Activated T-cell treated with anti-CD3 and anti-CD28 coated beads, Interleukin-2, amount 50 U/mL, for 72 hours (primary cell): ENCODE data around the gene STXBP5. TPM values are rescaled to one million over a fixed set of nuclear protein-coding genes. Genes with fewer than 3 reads are reported as not detected.

ENCODE experiments used
- ATAC-seq, 2 donors: fragments of 150-1000 bp; cut with Tn5 transposase; replicated peaks in 1 of 2; 2 replicates each; pipeline ENCODE4 v1.10.0; 2021; ENCODE audit warnings: moderate library complexity in 2 of 2, mild to moderate bottlenecking in 1 of 2
- DNase-seq, 2 donors: peaks; one replicate each; pipeline ENCODE4 v3.0.0; 2021 to 2022; ENCODE audit warnings: mixed read lengths in 1 of 2
- H3K27ac Mint-ChIP-seq: one replicate; pipeline ENCODE4 v1.8.0; 2022; ENCODE audit warnings: mild to moderate bottlenecking, moderate library complexity, mixed read lengths
- H3K27me3 Mint-ChIP-seq: one replicate; pipeline ENCODE4 v1.8.0; 2022; ENCODE audit warnings: low read depth, mixed read lengths
- H3K36me3 Mint-ChIP-seq, 2 donors: one replicate each; pipeline ENCODE4 v1.8.0; 2022; ENCODE audit warnings: mixed read lengths in 2 of 2, mild to moderate bottlenecking in 1 of 2; ENCODE audit not compliant: insufficient read depth in 2 of 2
- H3K4me1 Mint-ChIP-seq: one replicate; pipeline ENCODE4 v1.8.0; 2022; ENCODE audit warnings: low read depth, mixed read lengths
- H3K4me3 Mint-ChIP-seq, 2 donors: one replicate each; pipeline ENCODE4 v1.8.0; 2022; ENCODE audit warnings: mild to moderate bottlenecking in 2 of 2, mixed read lengths in 2 of 2, moderate library complexity in 2 of 2
- H3K9me3 Mint-ChIP-seq, 2 donors: one replicate each; pipeline ENCODE4 v1.8.0; 2022; ENCODE audit warnings: mixed read lengths in 2 of 2
- total RNA-seq, 2 donors: library from RNA; stranded (reverse); gene quantifications; one replicate each; pipeline ENCODE4 v1.2.3, GENCODE V29; 2022

STXBP5 gene
- total RNA-seq, 2 donors from 2014 or later = 22.1 to 28.7 TPM

DNA sequence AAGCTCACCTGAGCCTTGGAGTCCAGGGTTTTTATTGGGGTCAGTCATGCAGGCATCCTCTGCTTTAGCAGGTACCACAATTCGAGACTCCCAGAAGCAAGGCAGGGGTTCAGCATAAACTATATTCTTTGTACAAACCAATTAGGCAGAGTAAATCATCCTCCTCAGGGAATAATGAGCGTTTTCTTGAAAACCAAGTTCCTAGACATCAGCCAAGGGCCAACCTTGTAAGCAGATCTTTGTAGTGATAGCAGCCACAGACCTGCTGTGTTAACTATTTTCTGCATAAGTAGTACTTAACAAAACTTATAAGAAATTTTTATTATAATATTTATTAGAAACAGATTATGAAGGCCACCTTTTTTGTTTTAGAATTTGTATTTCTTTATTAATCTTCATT, 74.7 kb downstream of the STXBP5 start:
- peak overlapping the region in 1 of 2 donors; percentile 45 for H3K4me3 Mint-ChIP-seq
- ATAC-seq = no peak
- peaks cover 34% of the 10 kb centered on the region for H3K4me1 Mint-ChIP-seq
- H3K36me3 Mint-ChIP-seq = peaks cover 18 to 22% of the 10 kb centered on the region in 2 donors
- H3K9me3 Mint-ChIP-seq = peaks cover 0 to 1% of the 10 kb centered on the region in 2 donors
- no peak for DNase-seq
- no peaks in the 10 kb centered on the region for H3K27me3 Mint-ChIP-seq
- peak overlapping the region; percentile 84 for H3K27ac Mint-ChIP-seq

DNA sequence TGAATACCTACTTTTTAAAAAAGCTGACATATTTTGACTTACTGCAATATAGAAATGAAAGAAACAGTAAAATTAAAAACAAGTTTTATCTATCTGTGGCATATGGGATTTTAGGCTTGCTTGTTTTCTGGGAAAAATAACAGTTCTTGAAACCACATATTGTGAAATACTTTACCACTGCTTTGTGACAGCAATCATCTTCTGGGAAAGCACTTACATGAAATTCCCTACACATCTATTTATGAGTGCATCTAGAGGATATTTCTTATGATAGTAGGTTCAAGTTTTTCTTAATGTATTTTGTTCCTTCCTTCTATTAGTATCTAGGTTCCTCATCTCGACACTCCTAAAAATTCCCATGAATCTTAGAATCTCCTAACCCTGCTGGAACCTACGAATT, 75.2 kb downstream of the STXBP5 start:
- Mint-ChIP-seq H3K4me3 (peak overlapping the region; percentile 15 to 79), H3K27ac (peak overlapping the region; percentile 95), H3K9me3 (peaks cover 0 to 1% of the 10 kb centered on the region in 2 donors), H3K27me3 (no peaks in the 10 kb centered on the region), H3K4me1 (peaks cover 37% of the 10 kb centered on the region), H3K36me3 (peaks cover 18 to 22% of the 10 kb centered on the region in 2 donors)
- DNase-seq (no peak), ATAC-seq (no peak)

DNA sequence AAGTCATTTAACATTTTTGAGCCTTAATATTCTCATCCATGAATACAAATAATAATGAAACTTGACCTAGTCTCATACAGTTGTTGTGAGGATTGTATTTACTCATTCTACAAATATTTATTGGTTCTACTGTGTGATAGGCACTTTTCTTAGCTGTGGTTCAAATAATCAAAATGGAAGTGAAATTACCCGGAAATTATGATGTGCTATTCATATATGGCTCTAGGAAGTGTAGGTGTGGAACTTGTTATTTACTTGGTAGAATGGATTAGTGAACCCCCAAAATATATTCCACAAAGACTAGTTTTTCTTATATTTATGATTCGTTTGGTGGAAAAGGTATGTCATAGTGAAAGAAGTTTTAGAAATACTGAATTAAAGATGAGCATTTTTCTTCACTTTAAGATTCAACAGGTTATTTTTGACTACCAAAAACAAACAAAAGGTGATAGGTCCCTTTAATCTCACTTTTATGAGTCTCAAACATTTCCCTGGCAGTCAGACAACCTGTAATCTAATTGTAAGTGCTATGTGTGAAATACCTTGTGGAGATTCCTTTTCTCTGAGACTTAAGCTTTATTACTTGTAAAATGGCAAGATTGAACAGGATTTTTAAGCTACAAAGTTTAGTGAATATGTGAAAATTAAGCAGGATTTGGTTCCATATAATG, 77.8 kb downstream of the STXBP5 start:
- Mint-ChIP-seq H3K27ac (peak overlapping the region; percentile 98), H3K4me3 (peak overlapping the region; percentile 58 to 67), H3K27me3 (no peaks in the 10 kb centered on the region), H3K4me1 (peaks cover 47% of the 10 kb centered on the region), H3K36me3 (peaks cover 14 to 18% of the 10 kb centered on the region in 2 donors), H3K9me3 (peaks cover 0 to 1% of the 10 kb centered on the region in 2 donors)
- no peak for DNase-seq
- peak; percentile 78 to 79 for ATAC-seq

DNA sequence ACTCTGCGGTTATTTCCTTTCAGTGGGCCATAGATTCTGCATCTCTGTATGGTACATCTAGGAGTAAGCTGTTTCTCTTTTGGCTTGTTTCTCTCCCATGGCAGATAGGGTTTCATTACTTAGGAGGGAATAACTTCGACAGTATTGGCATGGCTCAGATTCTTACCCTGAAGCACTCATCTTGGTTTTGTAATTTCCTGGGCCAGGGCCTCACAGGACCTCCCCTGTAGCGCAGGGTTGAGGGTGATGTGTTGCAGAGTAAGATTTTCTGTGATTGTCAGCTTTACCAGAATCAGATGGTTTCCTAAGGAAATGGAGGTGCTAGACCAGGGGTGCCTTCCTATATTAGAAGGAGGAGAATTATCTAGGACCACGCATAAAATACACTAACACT, 78.3 kb downstream of the STXBP5 start:
- peaks cover 47% of the 10 kb centered on the region for H3K4me1 Mint-ChIP-seq

DNA sequence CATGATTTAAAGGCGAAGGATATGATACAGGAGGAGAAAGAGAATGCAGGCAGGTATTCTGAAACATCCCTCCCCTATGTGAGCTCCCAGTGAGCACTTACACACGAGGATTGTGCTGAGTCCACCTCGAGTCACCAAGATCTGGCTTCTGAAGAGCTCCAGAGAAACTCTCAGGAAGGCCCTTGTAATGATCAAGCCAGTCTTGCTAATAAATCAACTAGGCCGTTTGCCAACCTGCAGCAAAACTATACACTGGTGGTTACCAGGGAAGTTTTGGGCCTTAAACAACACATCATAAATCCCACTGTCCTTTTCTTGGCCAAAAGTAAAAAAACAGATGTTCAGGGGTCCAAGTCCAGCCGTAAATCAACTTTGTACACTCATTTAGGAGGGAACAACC, 79.2 kb downstream of the STXBP5 start:
- H3K27me3 Mint-ChIP-seq = no peaks in the 10 kb centered on the region
- H3K4me1 Mint-ChIP-seq = peaks cover 47% of the 10 kb centered on the region
- H3K36me3 Mint-ChIP-seq = peaks cover 12 to 15% of the 10 kb centered on the region in 2 donors
- H3K4me3 Mint-ChIP-seq = no peak overlapping the region
- ATAC-seq = no peak
- DNase-seq = no peak
- H3K9me3 Mint-ChIP-seq = no peaks in the 10 kb centered on the region
- peak overlapping the region; percentile 3 for H3K27ac Mint-ChIP-seq

More for the DNA sequence above, 78.3 kb downstream of the STXBP5 start:
- Mint-ChIP-seq H3K4me3 (peak overlapping the region; percentile 58 to 67), H3K9me3 (no peaks in the 10 kb centered on the region), H3K36me3 (peaks cover 14 to 16% of the 10 kb centered on the region in 2 donors), H3K27me3 (no peaks in the 10 kb centered on the region), H3K27ac (peak overlapping the region; percentile 98)
- peak in 1 of 2 donors; percentile 59 for ATAC-seq
- DNase-seq = peak in 1 of 2 donors; percentile 13

DNA sequence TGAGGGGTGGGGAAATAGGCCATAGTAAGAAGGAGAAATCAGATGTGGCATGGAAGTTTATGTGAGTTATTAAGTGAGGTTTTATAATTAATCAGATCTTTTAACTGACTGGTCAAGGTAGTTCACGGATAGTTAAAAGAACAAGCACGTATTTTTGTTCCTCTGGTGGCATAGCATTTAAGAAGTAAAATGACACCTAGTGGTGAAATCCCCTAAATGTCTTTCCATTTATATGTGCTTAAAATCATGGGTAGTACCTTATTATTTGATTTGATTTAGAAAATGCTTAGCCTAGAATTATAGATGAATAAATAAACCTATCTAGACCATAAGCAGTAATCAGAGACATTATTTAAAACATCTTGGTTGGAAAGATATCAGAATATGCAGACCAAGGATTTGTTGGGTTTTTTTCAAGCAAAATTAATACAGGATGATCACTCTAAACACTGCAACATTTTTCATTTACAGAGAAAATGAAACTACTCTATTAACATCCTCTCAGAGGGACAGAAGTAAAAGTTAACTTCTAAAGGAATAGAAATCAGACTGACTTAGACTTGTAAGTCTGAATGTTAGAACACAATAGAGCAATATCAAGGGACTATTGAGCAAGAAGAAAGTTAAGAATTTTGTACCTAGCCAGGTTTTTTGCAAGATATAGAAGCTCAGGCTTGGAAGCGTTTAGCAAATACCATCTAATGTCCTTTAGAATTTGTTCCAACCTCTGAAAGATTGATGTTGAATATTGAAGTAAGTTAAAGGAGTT, 81.1 kb downstream of the STXBP5 start:
- peak overlapping the region; percentile 85 for H3K27ac Mint-ChIP-seq
- no peaks in the 10 kb centered on the region for H3K9me3 Mint-ChIP-seq
- no peaks in the 10 kb centered on the region for H3K27me3 Mint-ChIP-seq

DNA sequence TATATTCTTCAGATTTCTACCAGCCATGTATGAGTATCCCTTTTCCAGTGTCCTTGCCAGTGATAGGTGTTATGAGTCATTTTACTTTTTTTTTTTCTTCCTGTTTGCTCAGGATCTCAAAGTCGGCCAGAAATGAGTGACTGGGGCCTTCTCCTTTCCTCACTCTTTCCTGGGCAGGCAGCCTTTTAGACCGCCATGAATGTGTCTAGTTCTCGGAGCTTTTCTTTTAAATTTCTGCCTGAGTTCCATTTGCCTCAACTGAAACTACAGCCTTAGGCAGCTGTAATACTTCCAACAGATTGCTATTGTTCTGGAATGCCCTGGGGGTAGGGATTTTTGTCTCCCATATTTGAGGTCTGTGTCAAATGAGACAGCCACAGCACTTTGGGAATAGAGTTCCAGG, 83.7 kb downstream of the STXBP5 start:
- no peak overlapping the region for H3K4me3 Mint-ChIP-seq
- H3K36me3 Mint-ChIP-seq = peaks cover 1 to 10% of the 10 kb centered on the region in 2 donors

More for the DNA sequence above, 81.1 kb downstream of the STXBP5 start:
- DNase-seq (no peak), ATAC-seq (no peak)
- Mint-ChIP-seq H3K4me3 (peak overlapping the region in 1 of 2 donors; percentile 79), H3K36me3 (peaks cover 6 to 15% of the 10 kb centered on the region in 2 donors), H3K4me1 (peaks cover 38% of the 10 kb centered on the region)

DNA sequence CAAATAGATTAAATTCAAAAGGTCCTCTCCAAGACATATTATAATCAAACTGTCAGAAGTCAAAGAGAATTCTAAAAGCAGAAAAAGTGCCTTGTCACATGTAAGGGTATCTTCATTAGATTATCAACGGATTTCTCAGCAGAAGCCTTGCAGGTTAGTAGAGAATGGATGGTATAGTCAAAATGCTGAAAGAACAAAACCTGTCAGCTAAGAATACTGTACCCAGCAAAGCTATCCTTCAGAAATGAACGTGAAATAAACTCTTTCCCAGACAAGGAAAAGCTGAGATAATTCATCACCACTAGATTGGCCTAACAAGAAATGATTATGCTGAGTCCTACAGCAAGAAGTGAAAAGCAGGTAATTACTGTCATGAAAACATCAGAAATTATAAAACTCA, 92.9 kb downstream of the STXBP5 start:
- Mint-ChIP-seq H3K4me3 (no peak overlapping the region), H3K9me3 (peaks cover 17 to 18% of the 10 kb centered on the region in 2 donors), H3K36me3 (peaks cover 37 to 61% of the 10 kb centered on the region in 2 donors), H3K27me3 (no peaks in the 10 kb centered on the region), H3K27ac (no peak overlapping the region), H3K4me1 (peaks cover 16% of the 10 kb centered on the region)
- DNase-seq (no peak), ATAC-seq (no peak)

More for the DNA sequence above, 83.7 kb downstream of the STXBP5 start:
- no peak for ATAC-seq
- Mint-ChIP-seq H3K4me1 (peaks cover 19% of the 10 kb centered on the region), H3K27me3 (no peaks in the 10 kb centered on the region), H3K27ac (no peak overlapping the region), H3K9me3 (no peaks in the 10 kb centered on the region)
- DNase-seq = no peak

DNA sequence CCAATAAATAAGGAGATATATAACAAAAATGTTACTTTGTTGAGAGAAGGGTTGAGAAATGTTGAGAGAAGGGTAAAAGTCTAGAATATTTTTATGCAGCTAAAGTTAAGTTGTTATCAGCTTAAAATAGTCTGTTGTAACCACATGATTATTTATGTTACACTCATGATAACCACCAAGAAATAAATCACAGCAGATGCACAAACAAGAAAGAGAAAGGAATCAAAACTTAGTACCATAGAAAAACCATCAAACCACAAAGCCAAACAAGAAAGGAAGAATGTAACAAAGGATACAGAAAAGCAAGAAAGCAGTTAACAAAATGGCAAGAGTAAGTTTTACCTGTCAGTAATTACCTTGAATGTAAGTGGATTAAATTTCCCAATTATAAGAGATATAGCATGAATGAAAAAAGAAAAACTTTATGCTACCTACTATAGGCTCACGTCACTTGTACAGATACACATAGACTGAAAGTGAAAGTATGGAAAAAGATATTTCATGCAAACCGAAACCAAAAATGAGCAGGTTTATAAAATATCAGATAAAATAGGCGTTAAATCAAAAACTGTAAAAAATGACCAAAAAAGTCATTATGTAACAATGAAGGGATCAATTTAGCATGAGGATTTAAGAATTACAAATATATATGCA, 93.6 kb downstream of the STXBP5 start:
- ATAC-seq = no peak
- H3K36me3 Mint-ChIP-seq = peaks cover 39 to 64% of the 10 kb centered on the region in 2 donors

DNA sequence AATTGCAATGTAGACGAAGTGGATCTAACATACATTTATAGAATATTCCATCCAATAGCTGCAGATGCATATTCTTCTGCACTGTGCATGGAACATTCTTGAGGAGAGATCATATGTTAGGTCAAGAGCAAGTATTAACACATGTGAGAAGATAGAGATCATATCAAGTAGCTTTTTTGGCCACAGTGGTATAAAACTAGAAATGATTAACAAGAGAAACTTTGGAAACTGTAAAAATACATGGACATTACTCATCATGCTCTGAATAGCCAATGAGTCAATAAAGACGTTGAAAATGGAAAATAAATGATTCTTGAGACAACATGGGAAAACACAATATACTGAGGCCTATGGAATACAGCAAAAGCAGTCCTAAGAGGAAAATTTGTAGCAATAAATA, 94.2 kb downstream of the STXBP5 start:
- H3K27ac Mint-ChIP-seq = peak overlapping the region; percentile 86
- H3K4me3 Mint-ChIP-seq = peak overlapping the region in 1 of 2 donors; percentile 58
- H3K27me3 Mint-ChIP-seq = no peaks in the 10 kb centered on the region
- H3K4me1 Mint-ChIP-seq = peaks cover 16% of the 10 kb centered on the region
- ATAC-seq (no peak), DNase-seq (no peak)
- peaks cover 42 to 66% of the 10 kb centered on the region in 2 donors for H3K36me3 Mint-ChIP-seq
- peaks cover 22 to 23% of the 10 kb centered on the region in 2 donors for H3K9me3 Mint-ChIP-seq

More for the DNA sequence above, 93.6 kb downstream of the STXBP5 start:
- H3K4me1 Mint-ChIP-seq = peaks cover 16% of the 10 kb centered on the region
- H3K27ac Mint-ChIP-seq = peak overlapping the region; percentile 86
- DNase-seq = no peak
- peak overlapping the region in 1 of 2 donors; percentile 58 for H3K4me3 Mint-ChIP-seq
- H3K27me3 Mint-ChIP-seq = no peaks in the 10 kb centered on the region
- H3K9me3 Mint-ChIP-seq = peaks cover 19 to 20% of the 10 kb centered on the region in 2 donors

DNA sequence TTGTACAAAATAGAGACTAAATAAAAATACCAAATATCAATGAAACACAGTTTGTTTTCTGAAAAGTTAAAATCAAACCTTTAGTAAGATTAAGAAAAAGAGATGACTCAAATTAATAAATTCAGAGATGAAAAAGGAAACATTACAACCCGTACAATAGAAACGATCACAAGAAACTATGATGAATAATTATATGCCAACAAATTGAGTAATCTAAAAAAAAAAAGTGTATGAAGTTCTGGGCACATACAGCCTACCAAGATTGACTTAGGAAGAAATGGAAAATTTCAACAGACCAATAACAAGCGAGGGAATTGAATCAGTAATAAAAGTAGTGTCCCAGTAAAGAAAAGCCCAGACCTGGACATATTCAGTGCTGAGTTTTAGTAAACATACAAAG, 94.8 kb downstream of the STXBP5 start:
- peaks cover 47 to 67% of the 10 kb centered on the region in 2 donors for H3K36me3 Mint-ChIP-seq
- H3K4me3 Mint-ChIP-seq = no peak overlapping the region
- peak overlapping the region; percentile 85 for H3K27ac Mint-ChIP-seq
- no peaks in the 10 kb centered on the region for H3K27me3 Mint-ChIP-seq
- ATAC-seq (no peak), DNase-seq (no peak)
- H3K9me3 Mint-ChIP-seq = peaks cover 27% of the 10 kb centered on the region in 2 donors
- peaks cover 16% of the 10 kb centered on the region for H3K4me1 Mint-ChIP-seq

DNA sequence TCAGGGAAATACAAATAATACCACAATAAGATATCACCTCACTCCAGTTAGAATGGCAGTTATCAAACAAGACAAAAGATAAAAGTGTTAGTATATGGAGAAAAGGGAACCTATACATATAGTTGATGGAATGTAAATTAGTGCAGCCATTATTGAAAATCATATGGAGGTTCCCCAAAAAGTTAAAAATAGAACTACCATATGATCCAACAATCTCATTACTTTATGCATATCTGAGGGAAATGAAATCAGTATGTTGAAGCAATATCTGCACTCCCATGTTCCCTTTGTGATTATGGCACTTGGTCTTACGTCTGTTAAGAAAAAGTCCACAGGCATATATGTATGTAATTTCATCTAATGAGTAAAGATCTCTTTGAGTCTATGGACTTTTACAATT, 96.9 kb downstream of the STXBP5 start:
- no peak overlapping the region for H3K4me3 Mint-ChIP-seq
- H3K9me3 Mint-ChIP-seq = peaks cover 24% of the 10 kb centered on the region in 2 donors
- ATAC-seq = no peak
- no peak for DNase-seq
- peak overlapping the region; percentile 14 for H3K27ac Mint-ChIP-seq
- peaks cover 36 to 60% of the 10 kb centered on the region in 2 donors for H3K36me3 Mint-ChIP-seq
- H3K4me1 Mint-ChIP-seq = peaks cover 16% of the 10 kb centered on the region
- H3K27me3 Mint-ChIP-seq = no peaks in the 10 kb centered on the region

DNA sequence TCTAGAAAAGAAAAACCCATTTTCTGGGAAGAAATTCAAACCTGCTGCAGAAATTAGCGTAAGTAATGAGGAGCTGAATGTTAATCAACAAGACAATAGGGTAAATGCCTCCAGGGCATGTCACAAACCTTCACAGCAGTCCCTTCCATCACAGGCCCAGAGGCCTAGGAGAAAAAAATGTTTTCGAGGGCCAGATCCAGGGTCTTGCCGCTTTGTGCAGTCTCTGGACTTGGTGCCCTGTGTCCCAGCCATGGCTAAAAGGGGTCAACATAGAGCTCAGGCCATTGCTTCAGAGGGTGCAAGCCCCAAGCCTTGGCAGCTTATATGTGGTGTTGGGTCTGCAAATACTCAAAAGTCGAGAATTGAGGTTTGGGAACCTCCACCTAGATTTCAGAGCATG, 99.8 kb downstream of the STXBP5 start:
- peaks cover 9 to 12% of the 10 kb centered on the region in 2 donors for H3K9me3 Mint-ChIP-seq
- H3K27me3 Mint-ChIP-seq = no peaks in the 10 kb centered on the region
- no peak overlapping the region for H3K4me3 Mint-ChIP-seq
- H3K27ac Mint-ChIP-seq = no peak overlapping the region
- no peaks in the 10 kb centered on the region for H3K4me1 Mint-ChIP-seq
- ATAC-seq (no peak), DNase-seq (no peak)
- peaks cover 15 to 31% of the 10 kb centered on the region in 2 donors for H3K36me3 Mint-ChIP-seq
